SK-N-DZ (cell line): ENCODE data around the gene PRR16.

Experiments
- DNase-seq: peaks from one replicate; pipeline ENCODE4 v3.0.0-alpha.2; 2015; ENCODE audit warnings: low spot score

Gene PRR16

DNA sequence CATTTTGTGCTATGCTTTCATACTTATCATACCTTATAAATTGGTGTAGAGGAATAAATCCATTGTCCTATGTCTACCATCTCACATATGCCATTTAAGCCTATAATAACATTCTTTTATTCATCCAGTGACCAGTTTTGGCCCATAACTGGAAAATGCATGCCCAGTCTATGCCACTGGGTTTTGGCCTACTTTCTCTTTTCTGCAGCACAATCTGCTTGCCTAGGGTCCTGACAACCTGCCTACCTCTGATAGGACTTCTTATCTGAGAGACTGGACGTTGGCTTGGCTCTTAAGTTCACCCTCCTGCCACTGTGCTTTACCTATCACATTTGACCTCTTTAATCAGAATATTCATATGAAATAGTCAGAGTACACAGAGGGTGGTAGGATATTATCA, 103.0 kb downstream of the PRR16 start:
- no peak for DNase-seq

DNA sequence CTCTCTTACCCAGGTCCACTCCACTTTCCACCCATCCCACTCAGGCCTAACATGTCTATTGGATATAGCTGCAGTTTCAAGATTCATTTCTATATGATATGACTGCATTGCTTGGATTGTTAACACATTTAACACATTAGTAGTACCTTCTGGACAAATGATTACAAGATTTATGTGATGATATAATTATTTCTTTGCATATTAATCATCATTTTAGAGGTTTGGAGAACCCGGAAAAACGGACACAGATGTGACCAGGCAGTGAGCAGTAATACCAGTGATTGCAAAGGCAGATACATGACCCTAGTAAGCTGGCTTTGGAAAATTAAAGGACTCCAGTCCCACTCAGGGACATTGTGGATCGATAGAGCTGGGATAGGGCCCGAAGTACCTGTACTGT, 103.8 kb downstream of the PRR16 start:
- DNase-seq = no peak

DNA sequence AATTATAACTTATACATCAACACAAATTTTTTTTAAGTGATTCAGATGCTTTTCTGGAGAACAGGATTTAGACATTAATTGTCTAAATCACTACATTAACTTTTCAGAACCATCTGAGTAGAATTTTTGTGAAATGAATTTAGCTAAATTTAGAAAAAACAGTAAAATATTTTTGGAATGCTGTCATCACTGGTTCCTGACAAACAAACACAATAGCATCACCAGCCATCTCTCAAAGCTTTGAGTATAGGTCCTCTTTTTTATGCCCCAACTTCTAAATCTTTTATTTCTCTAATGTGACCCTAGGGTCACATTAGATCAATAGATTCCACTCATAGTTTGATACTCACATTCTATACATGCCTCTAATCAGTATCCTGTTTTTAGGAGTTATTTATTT, 104.6 kb downstream of the PRR16 start:
- no peak for DNase-seq

DNA sequence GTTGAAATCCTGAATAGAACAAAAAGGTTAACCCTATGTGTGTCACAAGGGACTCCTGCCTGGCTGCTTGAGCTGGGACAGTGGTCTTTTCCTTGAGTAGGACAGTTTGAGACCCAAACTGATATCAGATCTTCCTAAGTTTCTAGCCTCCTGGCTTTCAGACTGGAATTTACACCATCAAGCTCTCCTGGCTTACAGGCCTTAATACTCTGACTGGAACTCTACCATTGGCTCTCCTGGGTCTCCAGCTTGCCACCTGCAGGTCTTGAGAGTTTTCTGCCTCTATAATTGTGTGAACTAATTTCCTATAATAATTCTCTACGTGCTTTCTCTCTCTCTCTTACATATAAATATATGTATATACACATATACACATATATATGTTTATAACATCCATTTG, 112.5 kb downstream of the PRR16 start:
- DNase-seq = no peak

DNA sequence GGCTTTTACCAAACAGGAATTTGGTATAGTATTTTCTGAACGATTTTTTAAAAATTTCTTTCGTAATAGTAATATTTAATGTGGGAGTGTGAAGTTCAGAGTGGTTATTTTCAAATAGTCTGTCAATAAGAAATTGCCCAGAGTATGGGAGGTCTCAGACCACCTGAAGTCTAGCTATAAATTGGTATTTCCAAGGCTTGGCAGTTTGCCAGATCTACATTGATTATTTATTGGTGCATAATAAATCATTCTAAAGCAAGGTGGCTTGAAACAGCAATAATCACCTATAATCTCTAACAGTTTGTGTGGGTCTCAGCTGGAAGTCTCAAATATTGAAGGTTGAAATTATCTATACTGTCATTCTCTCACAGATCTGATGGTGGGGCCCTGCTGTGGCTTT, 118.5 kb downstream of the PRR16 start:
- no peak for DNase-seq

DNA sequence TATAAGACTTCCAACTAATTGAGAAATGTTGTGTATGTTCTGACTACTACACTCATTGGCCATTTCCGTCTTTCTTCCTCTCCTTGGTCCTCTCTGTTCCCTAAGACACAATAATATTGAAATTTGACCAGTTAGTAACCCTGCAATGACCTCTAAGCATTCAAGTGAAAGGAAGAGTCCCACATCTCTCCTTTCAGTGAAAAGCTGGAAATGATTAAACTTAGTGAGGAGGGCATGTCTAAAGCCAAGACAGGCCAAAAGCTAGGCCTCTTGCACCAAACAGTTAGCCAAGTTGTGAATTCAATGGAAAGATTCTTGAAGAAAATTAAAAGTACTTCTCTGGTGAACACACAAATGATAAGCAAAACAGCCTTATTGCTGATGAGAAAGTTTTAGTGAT, 122.5 kb downstream of the PRR16 start:
- no peak for DNase-seq

DNA sequence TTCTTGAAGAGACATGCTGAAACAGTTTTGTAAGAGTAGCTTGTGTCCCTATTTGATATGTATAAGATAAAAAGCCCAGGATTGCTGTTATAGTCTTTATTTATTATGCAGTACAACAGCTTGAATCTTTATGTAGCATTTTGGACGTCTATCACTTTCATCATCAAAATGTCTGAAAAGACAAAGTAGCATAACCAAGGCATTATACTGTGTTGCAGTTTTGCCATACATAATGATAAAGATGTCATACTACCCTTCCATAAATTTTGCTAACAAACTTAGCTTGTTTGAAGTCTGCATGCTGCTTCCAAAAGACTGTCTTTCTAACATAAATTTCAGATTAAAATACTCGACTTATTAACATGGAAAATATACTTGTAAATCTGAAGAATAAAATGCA, 127.8 kb downstream of the PRR16 start:
- DNase-seq = no peak

DNA sequence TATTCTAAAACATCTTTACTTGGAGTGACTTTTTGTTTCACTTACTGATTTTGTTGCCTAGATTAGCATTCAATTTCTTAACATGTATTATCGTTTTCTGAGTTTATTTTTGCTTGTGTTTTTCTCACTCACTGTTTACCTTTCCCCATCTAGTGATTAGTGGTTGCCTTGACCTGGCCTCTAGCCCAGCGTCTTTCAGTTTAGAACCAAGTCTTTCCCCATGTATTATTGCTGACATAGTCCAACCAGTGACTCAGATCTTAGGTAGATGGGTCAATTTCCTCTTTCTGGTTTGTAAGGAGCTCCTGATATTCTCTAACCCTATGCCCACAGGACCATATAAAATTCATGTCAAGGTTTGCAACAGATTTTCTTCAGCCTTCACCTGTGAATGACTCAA, 135.5 kb downstream of the PRR16 start:
- DNase-seq = no peak

DNA sequence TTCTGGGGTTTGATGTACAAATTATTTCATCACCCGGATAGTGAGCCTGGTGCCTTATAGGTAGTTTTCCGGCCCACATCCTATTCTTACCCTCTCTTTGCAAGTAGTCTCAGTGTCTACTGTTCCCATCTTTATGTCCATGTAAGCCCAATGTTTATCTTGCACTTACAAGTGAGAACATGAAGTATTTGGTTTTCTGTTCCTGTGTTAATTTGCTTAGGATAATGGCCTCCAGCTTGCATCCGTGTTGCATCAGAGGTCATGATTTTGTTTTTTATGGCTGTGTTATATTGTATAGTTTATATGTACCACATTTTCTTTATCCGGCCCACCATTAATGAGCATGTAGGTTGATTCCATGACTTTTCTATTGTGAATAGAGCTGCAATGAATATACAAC, 136.5 kb downstream of the PRR16 start:
- no peak for DNase-seq

DNA sequence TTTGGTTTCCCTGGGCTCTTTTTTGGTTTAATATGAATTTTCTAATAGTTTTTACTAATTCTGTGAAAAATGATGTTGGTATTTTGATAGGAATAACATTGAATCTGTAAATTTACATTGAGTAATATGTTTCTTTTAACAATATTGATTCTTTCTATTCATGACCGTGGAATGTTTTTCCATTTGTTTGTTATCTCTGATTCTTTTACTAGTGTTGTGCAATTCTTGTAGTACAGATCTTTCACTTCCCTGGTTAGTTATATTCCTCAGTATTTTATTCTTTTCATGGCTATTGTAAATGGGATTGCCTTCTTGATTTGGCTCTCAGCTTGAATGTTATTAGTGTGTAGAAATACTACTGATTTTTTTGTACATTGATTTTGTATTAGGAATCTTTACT, 137.9 kb downstream of the PRR16 start:
- no peak for DNase-seq

DNA sequence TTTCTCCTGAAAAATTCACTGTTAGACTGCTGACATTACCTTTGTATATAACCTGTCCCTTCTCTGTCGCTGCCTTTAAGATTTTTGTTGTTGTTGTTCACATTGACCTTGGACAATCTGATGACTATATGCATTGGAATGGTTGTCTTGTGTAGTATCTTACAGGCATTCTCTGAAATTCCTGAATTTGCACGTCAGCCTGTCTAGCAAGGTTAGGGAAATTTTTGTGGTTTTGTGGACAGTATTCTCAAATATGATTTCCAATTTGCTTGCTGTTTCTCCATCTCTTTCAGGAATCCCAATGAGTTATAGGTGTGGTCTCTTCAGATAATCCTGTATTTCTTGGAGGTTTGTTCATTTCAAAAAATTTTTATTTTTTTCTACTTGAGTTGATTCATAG, 140.8 kb downstream of the PRR16 start:
- DNase-seq = no peak

DNA sequence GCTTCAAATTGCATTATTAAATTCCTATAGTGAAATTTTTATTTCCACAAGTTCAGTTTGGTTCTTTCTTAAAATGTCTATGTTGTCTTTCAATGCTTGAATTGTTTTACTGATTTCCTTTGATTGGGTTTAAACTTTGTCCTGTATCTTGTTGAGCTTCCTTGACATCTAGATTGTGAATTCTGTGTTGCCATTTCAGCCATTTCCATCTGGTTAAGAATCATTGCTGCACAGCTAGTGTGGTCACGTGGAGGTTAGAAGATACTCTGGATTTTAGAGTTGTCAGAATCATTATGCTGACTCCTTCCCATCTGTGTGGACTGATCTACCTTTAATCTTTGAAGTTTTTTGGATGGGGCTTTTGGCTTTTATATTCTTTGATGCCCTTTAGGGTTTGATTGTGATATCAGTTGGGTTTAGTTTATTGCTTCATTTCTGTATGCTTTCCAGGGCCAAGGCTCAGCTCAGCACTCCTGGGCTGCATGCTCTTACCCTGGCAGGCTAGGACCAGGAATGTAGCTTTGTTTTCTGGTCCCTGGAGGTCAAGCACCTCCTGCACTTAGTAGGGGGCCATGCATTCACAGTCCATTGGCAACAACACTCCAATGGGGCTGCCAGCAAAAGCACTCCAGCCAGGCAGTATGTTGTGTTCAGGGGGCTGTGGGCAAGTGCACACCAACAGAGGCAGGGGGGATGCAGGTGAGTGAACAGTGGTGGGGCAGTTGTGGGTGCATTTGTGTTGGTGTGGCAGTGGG, 141.4 kb downstream of the PRR16 start:
- DNase-seq = no peak

DNA sequence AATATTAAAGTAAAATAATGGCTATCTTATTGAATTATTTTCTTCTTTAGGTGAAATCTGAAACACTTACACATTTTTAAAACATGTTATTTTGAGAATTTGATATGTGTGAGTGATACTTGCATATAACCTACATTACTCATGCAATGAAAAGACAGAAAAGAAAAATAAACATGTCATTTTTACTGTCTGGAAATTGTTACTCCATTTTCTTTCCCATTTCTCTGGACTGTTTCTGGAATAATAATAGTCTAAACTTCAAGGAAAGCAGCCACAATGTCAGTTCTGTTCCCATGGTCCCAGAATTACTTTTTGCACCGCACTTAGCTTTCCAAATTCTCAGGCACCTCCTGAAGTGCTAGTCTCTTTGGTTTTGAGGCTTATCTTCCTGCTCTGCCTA, 145.5 kb downstream of the PRR16 start:
- DNase-seq = no peak

DNA sequence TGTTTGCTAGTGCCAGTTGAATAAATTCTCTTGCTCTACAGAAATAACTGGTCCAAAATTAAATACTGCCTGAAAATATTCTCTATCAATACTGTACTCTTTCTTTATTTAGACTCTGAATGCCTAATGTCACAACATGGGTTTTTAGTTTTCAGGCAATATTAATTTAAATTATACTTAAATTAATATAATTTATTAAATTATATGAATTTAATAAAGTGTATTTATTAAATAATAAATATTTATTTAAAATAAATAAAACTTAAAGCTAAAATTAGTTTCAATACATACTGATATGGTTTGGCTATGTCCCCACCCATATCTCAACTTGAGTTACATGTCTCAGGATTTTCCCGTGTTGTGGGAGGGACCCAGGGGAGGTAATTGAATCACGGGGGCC, 146.0 kb downstream of the PRR16 start:
- DNase-seq = no peak

DNA sequence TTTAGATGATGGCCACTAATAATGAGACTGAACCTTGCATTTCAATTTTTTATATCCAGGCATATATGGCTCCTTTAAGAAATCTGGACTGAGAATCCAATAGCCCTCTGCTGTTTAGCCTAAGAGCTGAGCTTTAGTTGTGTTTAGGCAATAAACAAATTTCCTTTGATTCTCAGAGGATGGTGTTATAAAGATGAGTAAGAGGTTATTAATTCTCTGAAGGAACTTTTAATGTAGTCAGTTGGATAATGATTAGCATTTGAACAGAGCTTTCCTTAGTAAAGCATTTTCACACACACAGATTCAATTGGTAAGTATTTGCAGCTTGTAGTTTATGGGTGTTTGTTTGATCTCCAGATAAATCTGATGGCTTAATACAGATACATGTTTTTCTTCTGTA, 149.6 kb downstream of the PRR16 start:
- DNase-seq = no peak

DNA sequence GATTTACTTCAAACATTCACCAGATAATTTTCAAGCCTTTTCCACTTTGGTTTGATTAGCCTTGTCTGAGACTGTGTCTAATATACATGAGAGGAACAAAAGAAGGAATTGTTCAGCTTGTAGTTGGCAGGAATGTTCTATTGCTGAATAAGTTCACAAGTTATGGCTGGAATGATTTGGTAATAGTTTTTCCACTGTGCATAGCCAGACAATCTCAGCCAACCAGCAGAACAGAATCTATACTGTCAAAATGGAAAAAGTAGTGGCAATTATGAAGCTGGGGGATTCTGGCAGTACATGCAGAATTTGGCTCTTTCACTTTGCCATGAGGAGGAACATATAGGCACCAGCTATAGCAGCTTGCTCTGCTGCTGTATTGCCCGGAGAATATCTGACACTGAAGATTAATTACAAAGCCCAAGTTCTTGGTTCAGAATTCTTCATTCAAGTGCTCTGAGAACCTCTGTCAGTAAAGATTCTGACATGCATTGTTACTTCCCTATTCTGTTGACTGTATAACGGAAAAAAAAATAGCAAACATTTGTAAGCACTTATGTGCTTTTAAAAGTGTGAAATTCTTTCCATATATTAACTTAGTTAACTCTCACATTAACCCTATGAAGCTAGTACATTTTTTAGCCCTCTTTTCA, 150.6 kb downstream of the PRR16 start:
- no peak for DNase-seq

DNA sequence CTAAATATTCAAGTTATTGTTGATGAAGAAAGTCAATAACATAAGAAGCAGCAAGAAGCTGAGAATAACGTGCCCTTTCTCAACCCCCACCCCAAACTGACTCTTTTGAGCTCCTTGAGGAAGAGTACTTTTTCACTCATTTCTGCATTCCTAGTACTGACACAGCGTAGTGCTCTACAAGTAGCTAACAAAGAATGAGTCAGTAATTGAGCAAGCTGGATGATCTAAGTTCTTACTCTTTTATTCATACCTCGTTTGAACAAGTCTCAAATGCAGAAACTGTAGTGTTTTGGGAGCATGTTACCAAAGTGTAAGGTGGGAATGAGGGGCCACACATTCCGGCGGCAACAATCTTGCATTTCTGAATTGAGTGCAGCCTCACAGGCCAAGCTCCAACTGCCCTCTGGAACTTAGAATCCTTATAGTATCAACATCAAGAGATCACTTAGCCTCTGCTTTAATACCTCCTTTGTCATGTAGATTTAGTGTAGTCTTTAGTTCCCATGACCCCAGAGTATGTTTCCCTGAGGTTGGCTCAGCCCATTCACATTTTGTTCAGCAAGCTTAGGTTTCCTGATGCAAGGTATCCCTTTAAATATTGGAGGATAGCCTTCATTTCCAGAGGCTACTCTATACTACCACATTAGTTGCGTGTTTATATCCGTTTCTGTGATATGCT, 152.0 kb downstream of the PRR16 start:
- DNase-seq = no peak

DNA sequence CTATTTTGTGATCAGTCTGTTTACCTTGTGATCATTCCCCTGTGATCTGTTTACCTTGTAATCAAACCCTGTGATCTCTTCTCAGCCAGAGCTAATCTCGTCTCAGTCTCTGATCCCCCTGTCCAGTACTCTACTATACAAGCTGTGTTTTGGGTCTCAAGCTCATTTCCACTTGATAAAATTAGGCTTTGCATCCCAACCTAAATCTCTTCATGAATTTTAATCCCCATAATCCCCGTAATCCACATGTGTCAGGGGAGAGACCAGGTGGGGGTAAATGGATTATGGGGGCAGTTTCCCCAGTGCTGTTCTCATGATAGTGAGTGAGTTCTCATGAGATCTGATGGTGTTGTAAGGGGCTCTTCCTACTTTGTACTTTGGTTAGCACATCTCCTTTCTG, 157.2 kb downstream of the PRR16 start:
- DNase-seq = no peak

DNA sequence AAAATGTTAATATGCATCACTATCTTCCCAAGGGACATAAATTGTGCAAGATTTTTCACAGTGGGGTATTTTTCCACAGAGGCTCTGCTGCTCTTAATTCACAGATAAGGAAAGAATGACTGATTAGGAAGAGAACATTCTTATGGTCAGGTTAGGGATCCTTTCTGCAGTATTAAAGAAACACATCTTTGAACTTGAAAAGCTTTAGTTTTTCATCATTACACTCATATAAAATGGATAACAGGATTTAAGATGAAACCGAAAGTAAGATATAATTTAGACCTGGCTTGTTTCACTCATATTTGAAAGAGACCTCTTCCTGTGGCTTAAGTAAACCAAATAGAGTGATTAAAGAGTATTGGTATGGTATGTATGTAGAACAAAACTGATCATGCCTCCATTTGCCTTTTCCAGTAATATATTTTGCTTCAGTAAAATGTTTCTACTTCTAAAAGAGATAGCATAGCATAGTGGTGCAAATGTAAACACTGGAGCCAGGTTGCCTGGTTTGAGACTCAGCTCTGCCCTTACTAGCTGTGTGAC, 160.0 kb downstream of the PRR16 start:
- DNase-seq = no peak

DNA sequence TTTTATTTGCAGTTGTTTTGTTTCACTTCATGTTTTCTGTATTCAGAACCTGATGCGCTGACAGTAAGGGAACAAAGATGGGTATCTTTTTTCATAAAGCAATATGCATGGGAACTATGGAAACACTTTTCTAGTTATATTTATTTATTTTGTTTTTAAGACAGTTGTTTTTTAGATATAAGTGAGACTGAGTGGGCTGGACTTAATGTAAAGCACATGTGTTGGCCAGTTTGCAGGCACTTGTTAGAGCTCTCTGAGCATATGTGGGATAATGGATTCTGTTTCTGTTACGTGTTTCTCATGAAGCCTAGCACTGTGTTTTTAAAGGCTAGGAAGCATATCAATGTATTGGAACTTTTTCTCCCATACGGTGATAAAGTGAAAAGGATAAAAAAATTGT, 164.1 kb downstream of the PRR16 start:
- no peak for DNase-seq

DNA sequence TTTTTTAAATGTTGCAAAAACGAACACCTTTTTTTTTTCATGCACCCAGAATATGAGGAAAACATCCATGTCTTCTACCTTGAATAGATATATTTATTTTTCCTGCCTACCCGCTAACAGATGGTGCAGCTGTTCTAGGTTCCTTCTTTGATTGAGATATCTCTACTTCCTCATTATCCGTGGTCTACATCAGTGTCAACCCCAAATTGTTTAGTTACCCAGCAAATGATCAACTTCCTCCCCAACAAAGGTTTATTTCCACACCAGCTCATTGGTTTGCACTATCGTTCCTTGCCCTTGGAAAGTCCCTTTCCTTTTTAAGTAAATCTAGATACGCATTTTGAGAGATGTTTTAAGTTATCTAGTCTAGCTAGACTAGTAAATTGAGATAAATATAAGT, 166.4 kb downstream of the PRR16 start:
- DNase-seq = no peak

DNA sequence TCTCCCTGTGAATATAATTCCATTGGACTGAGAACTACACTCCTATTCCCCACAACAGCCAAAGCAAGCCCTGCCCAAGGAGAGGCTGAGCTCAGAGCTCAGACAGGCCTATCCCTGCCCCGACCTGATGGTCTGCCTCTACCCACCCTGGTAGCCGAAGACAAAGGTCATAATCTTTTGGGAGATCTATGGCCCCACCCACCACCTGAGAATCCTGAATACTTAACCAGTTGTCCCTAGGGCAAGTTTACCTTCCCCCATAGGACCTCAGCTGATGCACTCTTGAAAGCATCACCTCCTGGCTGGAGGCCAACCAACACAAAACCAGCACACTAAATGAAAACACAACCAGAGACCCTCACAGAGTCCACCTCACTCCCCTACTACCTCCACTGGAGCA, 167.5 kb downstream of the PRR16 start:
- DNase-seq = no peak

DNA sequence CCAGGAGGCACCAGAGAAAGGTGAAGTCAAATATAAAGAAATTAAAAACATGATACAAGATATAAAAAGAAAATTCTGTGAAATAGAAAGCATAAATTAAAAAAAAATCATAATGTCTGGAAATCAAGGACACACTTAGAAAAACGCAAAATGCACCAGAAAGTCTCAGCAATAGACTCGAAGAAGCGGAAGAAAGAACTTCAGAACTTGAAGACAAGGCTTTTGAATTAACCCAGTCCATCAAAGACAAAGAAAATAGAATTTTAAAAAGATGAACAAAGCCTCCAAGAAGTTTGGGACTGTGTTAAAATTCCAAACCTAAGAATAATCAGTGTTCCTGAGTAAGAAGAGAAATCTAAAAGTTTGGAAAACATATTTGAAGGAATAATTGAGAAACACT, 168.3 kb downstream of the PRR16 start:
- no peak for DNase-seq
